NCI-H446 (cell line): ENCODE results near the gene TTC3.

Experiments used
- DNase-seq, 2 experiments: peaks; one replicate each; lab custom pipeline; 2025; lab: John Stamatoyannopoulos, UW

Gene TTC3

DNA sequence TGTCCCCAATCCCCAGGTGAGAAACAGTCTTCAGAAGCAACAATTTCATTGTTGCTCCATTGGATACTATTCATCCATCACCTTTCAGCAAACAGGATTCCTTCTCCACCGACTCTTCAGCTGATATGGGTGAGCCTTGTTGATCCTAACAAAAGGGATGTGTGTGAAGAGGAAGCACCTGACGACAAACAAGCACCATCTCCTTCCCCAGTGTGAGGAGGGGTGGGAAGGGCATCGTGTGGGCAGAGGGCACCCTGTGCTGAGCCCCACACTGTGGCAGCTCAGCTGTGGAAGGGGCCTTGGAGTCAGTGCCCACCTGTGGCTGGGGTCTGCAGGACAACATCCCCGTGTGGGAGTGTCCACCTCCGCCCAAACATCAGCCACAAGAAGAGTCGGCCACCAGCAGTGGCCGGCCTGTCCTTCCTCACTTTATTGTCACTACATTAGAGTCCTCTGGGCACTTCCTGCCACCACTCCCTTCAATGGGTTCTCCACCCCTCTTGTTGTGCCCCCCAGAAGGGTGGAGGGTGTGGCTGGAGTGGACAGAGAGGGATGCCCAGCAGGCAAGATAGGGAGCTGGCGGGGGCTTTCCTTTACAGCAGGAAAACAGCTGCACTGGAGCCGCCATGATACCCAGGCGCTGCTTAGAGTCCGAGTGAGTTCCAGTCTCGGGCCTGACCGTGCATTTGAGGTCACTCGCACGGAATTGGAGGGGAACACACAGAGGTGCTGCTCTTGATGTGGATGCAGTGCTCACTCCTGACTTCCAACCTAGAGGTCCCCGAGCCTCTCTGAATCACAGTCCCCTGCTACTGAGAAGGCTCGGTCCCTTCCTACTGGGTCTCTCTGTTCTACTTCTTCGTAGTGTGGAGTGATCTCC is 153.2 kb downstream of the TTC3 start:
- DNase-seq: no peak

GRCh38 chr21:37227071-37228002 is 154.3 kb downstream of the TTC3 start:
- no peak for DNase-seq

- DNase-seq: no peak
Measured at GRCh38 chr21:37228003-37228400, 154.9 kb downstream of the TTC3 start.

DNA sequence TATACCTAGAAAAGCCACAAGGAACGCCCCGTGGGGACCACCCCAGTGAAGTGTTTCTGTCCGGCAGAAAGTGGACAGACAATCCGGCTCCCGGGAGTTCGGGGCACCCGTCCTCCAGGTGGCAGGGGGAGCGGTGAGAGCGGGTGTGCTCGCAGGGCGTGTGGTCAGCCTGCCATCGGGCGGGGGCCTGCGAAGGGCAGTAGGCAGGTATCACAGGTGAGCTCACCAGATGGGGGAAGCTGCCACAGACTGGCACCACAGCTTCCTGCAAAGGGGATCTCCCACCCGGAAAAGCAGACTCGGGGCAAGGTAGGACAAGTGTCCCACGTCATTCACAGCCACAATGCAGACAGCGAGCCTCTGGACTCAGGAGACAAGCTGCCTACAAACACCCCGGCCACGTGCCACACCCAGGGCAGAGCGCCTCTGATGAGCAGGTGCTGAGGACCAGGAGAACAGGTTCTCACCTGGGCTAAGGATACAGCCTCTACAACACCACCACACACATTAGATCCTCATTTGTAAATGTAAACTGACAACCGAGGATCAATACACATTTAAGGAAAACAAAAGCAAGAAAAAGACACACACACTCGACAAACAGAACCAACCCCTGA is 157.7 kb downstream of the TTC3 start:
- DNase-seq: no peak

- no peak for DNase-seq
Measured at GRCh38 chr21:37231249-37231645, 158.2 kb downstream of the TTC3 start.

GRCh38 chr21:37231671-37232070 is 158.6 kb downstream of the TTC3 start:
- DNase-seq: no peak

- no peak for DNase-seq
Measured at GRCh38 chr21:37232274-37233018, 159.4 kb downstream of the TTC3 start.

- no peak for DNase-seq
Measured at GRCh38 chr21:37233551-37234146, 160.6 kb downstream of the TTC3 start.

DNA sequence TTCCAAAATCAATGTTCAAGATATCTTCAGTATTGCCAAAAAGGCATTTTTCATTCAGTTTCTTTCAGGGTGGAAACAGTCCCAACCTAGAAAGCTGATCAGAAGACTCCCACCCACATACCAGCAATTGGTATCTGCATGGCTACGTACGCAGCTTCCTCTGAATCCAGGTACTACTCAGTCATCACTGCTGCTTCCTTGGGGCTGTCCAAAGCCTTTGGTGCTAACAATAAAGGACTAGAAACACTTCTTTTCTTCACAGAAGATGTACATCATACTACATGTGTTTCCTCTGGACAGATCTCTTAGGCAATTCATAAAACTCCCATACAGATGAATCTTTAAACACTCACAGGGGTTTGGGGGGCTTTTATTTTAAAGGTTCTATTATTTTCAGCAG is 164.3 kb downstream of the TTC3 start:
- no peak for DNase-seq

GRCh38 chr21:37237764-37238163 is 164.7 kb downstream of the TTC3 start:
- no peak for DNase-seq

GRCh38 chr21:37240978-37241377 is 167.9 kb downstream of the TTC3 start:
- no peak for DNase-seq

DNA sequence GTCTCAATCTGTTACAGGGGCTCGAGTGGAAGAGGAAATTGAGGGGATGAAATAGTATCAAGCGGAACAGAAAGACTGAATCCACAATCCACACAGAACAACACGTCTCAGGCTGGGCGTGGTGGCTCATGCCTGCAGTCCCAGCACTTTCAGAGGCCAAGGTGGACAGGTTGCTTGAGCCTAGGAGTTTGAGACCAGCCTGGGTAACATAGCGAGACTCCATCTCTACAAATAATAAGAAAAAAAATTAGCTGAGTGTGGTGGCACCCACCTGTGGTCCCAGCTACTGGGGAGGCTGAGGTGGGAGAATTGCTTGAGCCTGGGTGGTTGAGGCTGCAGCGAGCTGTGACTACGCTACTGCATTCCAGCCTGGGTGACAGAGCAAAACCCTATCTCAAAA is 168.4 kb downstream of the TTC3 start:
- DNase-seq: no peak

- no peak for DNase-seq
Measured at GRCh38 chr21:37243961-37244360, 170.9 kb downstream of the TTC3 start.

- DNase-seq: no peak
Measured at GRCh38 chr21:37244501-37245095, 171.5 kb downstream of the TTC3 start.

DNA sequence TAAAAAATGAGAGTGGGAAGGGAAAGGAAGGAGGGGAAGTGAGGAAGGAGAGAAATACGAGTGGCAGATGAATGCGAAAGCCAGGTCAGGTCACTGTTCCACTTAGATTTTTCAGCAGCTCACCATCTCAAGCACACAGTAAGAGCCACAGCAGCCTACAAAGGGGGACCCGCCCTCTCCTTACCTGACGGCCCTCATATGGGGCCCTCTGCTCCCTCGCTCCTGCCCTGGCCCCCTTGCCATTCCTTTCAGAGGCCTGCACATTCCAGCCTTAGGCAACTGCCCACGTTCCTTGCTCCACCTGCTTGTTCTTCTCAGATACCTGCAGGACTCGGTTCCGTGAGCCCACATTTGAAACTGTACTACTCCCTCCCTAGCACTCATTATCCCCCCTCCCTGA is 172.1 kb downstream of the TTC3 start:
- DNase-seq: no peak

- DNase-seq: no peak
Measured at GRCh38 chr21:37248298-37248697, 175.2 kb downstream of the TTC3 start.

DNA sequence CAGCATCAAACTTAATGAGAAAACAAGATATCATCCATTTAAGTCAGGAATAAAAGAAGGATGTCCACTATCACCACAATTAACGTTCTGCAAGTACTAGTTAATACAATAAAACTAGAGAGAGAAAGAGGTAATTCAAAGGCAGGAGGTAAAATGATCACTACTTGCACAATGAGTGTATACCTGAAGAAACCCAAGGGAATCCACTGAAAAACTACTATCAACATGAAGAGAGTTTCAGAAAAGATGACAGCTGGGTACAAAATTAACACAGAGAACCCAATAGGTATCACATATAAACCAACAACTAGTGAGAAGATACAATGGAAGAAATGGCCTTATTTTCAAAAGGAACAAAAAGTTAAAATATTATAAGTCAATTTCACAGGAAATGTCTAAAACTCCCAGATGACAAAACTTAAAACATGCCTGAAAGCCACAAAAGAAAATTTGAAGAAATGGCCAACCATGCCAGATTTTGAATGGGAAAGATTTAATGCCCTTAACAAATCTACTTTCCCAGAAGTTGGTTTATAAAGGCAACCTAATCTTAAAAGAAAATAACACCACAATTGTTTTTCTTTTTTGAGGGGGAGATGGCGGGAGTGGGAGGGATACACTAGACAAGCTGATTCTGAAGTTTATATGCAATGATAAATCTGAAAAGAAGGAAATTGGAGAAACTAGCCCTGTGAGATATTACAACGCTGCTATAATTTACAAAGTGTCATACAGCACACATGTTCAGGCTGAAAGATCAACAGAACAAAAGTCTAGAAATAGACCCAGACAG is 176.3 kb downstream of the TTC3 start:
- no peak for DNase-seq

DNA sequence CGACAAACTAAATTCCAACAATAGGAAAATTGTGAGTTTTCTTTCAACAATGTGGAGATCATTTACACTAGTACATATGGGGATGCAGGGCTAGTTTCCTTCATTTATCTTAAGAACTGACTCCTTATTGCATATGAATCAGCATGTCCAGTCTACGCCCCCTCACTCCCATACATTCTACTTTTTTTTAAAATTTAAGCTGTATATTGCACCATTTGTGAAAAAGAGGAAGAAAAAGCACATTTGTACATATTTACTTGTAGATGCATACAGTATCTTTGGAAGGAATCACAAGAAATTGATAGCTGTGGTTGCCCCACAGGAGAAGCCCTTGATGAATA is 178.2 kb downstream of the TTC3 start:
- no peak for DNase-seq
